Glomerular visceral epithelial cell (primary cell): ENCODE measurements around the gene CNOT3.
A peak's percentile ranks its signal among the peaks of the same experiment; 100 is the strongest.

Experiments used
- DNase-seq: peaks from one replicate; pipeline ENCODE4 v3.0.0-alpha.2; 2016; ENCODE audit errors: extremely low spot score

CNOT3 gene

GRCh38 chr19:54149021-54149812 lies 11.7 kb downstream of the CNOT3 start:
- no peak for DNase-seq

GRCh38 chr19:54151362-54152035 lies 13.9 kb downstream of the CNOT3 start:
- DNase-seq: no peak

- DNase-seq: no peak
Observed at GRCh38 chr19:54152267-54152666, 14.7 kb downstream of the CNOT3 start.

- DNase-seq: no peak
Observed at GRCh38 chr19:54152878-54153524, 15.4 kb downstream of the CNOT3 start.

- no peak for DNase-seq
Observed at GRCh38 chr19:54153731-54154326, 16.3 kb downstream of the CNOT3 start.

- peak; percentile 37 for DNase-seq
Observed at GRCh38 chr19:54154603-54155345, 17.2 kb downstream of the CNOT3 start.

- DNase-seq: no peak
Observed at GRCh38 chr19:54155694-54156093, 18.1 kb downstream of the CNOT3 start.

GRCh38 chr19:54156490-54156889 lies 18.9 kb downstream of the CNOT3 start:
- DNase-seq: no peak

- DNase-seq: no peak
Observed at GRCh38 chr19:54156953-54157352, 19.4 kb downstream of the CNOT3 start.

GRCh38 chr19:54158812-54159351 lies 21.3 kb downstream of the CNOT3 start:
- DNase-seq: no peak

- peak; percentile 100 for DNase-seq
Observed at GRCh38 chr19:54159352-54160181, 22.0 kb downstream of the CNOT3 start, which contains the start of gene LENG1. Gene LENG1 (minus strand): TSS chr19:54159721. CDS start chr19:54159695, 26 bp downstream.

- peak; percentile 40 for DNase-seq
Observed at GRCh38 chr19:54160182-54160811, 22.7 kb downstream of the CNOT3 start.

- peak; percentile 41 for DNase-seq
Observed at GRCh38 chr19:54160854-54161253, 23.3 kb downstream of the CNOT3 start.

GRCh38 chr19:54162241-54162805 lies 24.8 kb downstream of the CNOT3 start:
- DNase-seq: peak; percentile 70

- no peak for DNase-seq
Observed at GRCh38 chr19:54162884-54163283, 25.3 kb downstream of the CNOT3 start.

- peak; percentile 66 for DNase-seq
Observed at GRCh38 chr19:54164369-54165068, 27.0 kb downstream of the CNOT3 start.

- DNase-seq: no peak
Observed at GRCh38 chr19:54165222-54165621, 27.7 kb downstream of the CNOT3 start.

GRCh38 chr19:54168174-54168917 lies 30.8 kb downstream of the CNOT3 start:
- peak; percentile 90 for DNase-seq
